KMS-11 (cell line): ENCODE results near the gene PABPC1L.
"Not testable (repeated sequence)": the region's sequence is repeated elsewhere in the genome, so short reads cannot be mapped to it uniquely, and the experiment has no call there.

Experiments used
- H2AFZ ChIP-seq: fragments of 200-600 bp; sonication (generic); 2 replicates; pipeline ENCODE4 v1.6.1; 2016; ENCODE audit warnings: antibody characterized with exemption, mixed run types, low read depth
- H3K27ac ChIP-seq: fragments of 200-600 bp; sonication (generic); 2 replicates; pipeline ENCODE4 v1.6.1; 2016; ENCODE audit warnings: mild to moderate bottlenecking, mixed run types
- H3K27me3 ChIP-seq: fragments of 200-600 bp; sonication (generic); 2 replicates; pipeline ENCODE4 v1.6.1; 2017; ENCODE audit warnings: mild to moderate bottlenecking, low read depth, mixed run types, moderate library complexity; ENCODE audit not compliant: insufficient read depth
- H3K36me3 ChIP-seq: fragments of 200-600 bp; sonication (generic); 2 replicates; pipeline ENCODE4 v1.6.1; 2017; ENCODE audit warnings: mild to moderate bottlenecking, mixed run types; ENCODE audit not compliant: insufficient read depth
- H3K4me1 ChIP-seq: fragments of 200-600 bp; sonication (generic); 2 replicates; pipeline ENCODE4 v1.6.1; 2016; ENCODE audit warnings: mild to moderate bottlenecking, low read depth, mixed run types; ENCODE audit not compliant: poor library complexity, severe bottlenecking
- H3K4me2 ChIP-seq: fragments of 200-600 bp; sonication (generic); 2 replicates; pipeline ENCODE4 v1.7.0; 2016; ENCODE audit warnings: mild to moderate bottlenecking, mixed run types
- H3K4me3 ChIP-seq: fragments of 200-600 bp; sonication (generic); IDR thresholded peaks from 2 replicates; pipeline ENCODE4 v1.6.1; 2017; ENCODE audit warnings: low read depth, low read length, mixed read lengths; ENCODE audit not compliant: insufficient read depth
- H3K79me2 ChIP-seq: fragments of 200-600 bp; sonication (generic); 2 replicates; pipeline ENCODE4 v1.6.1; 2016; ENCODE audit warnings: low read depth, mixed run types; ENCODE audit not compliant: insufficient read depth
- H3K9ac ChIP-seq: fragments of 200-600 bp; sonication (generic); 2 replicates; pipeline ENCODE4 v1.6.1; 2016; ENCODE audit warnings: mild to moderate bottlenecking, mixed run types
- H4K20me1 ChIP-seq: fragments of 200-600 bp; sonication (generic); 2 replicates; pipeline ENCODE4 v1.6.1; 2016; ENCODE audit warnings: mild to moderate bottlenecking, mixed run types; ENCODE audit not compliant: insufficient read depth
- TF ChIP-seq, protein P1 (sequence below): fragments of 200-600 bp; sonication (generic); conservative IDR thresholded peaks from 2 replicates; pipeline ENCODE4 v1.6.1; 2017; ENCODE audit warnings: low read depth, mild to moderate bottlenecking, antibody characterized with exemption, low read length, moderate library complexity, mixed read lengths

PABPC1L gene

DNA sequence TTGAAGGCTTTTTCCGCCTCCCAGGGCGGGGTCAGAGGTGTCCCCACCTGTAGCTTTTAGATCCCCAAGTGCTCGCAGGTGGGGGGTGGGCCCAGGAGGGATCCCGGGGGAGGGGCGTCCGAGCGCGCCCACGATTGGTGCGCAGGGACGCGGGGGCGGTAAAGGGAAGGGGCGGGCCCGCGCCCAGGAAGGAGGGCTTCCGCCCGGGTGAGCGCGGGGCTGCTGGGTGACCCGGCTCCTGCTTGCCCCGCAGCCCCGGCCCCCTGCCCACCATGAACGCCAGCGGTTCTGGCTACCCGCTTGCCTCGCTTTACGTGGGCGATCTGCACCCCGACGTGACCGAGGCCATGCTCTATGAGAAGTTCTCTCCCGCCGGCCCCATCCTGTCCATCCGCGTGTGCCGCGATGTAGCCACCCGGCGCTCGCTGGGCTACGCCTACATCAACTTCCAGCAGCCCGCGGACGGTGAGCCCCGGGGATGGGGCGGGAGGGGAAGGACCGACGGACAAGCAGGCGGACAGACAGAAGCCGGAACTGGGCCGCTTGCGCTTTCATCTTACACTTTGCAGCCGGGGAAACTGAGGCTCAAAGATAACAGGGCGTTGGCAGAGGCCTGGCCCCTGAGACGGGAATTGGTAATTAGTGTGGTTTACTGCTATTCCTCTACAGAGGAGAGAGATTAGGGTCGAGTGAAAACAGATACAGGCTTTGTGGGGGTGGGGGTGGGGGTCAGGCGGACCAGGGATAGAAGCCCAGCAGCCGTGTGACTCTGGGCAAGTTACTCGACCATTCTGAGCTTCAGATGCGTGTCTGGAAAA lies at the start of gene PABPC1L:
TSS of gene PABPC1L (plus strand) at position 189 of the 818 bp plus-strand sequence. CDS start at position 273, 84 bp downstream.
- no peak within 1 kb of the TSS for H3K27ac ChIP-seq
- no peak within 1 kb of the TSS for H3K4me3 ChIP-seq
- TF ChIP-seq, protein P1, sequence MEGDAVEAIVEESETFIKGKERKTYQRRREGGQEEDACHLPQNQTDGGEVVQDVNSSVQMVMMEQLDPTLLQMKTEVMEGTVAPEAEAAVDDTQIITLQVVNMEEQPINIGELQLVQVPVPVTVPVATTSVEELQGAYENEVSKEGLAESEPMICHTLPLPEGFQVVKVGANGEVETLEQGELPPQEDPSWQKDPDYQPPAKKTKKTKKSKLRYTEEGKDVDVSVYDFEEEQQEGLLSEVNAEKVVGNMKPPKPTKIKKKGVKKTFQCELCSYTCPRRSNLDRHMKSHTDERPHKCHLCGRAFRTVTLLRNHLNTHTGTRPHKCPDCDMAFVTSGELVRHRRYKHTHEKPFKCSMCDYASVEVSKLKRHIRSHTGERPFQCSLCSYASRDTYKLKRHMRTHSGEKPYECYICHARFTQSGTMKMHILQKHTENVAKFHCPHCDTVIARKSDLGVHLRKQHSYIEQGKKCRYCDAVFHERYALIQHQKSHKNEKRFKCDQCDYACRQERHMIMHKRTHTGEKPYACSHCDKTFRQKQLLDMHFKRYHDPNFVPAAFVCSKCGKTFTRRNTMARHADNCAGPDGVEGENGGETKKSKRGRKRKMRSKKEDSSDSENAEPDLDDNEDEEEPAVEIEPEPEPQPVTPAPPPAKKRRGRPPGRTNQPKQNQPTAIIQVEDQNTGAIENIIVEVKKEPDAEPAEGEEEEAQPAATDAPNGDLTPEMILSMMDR = no peak
- no peaks in the 10 kb centered on the region; the same call in 1 of the 2 replicates for H3K36me3 ChIP-seq
- no peaks in the 10 kb centered on the region for H3K79me2 ChIP-seq
- H3K4me1 ChIP-seq = peaks cover 18% of the 10 kb centered on the region
- H2AFZ ChIP-seq = peak within 1 kb of the TSS; percentile 90
- H4K20me1 ChIP-seq = no peaks in the 10 kb centered on the region
- H3K4me2 ChIP-seq = peak within 1 kb of the TSS; percentile 96
- peak within 1 kb of the TSS; percentile 54; the same call in 1 of the 2 replicates for H3K9ac ChIP-seq
- no peaks in the 10 kb centered on the region for H3K27me3 ChIP-seq

DNA sequence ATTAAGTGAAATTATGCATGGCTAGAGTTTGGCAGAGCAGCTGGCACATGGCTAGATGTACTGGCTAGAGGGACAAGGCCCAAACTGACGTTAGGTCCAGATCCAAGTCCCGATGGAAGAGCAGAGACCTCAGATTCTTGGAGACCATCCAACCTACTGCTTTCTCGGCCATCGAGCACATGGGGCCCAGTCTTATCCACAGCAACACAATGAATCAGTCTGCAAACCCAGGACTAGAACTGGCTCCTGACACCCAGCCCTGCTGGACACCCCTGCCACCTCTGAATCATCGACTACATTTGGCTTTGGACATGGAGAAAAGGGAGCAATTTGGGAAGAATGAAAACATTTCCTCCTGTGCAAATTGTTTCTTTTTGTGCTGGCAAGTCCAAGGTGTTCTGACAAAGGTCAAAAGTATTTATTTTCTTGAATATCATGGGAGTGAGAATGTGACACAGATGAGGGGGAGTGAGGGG lies 48.3 kb upstream of the PABPC1L start:
- H3K9ac ChIP-seq = no peak overlapping the region
- H3K4me1 ChIP-seq = no peaks in the 10 kb centered on the region
- no peaks in the 10 kb centered on the region for H3K27me3 ChIP-seq
- no peak overlapping the region for H3K4me2 ChIP-seq
- no peak overlapping the region for H2AFZ ChIP-seq
- no peaks in the 10 kb centered on the region for H3K36me3 ChIP-seq
- no peaks in the 10 kb centered on the region for H3K79me2 ChIP-seq
- H3K4me3 ChIP-seq = no peak overlapping the region
- no peaks in the 10 kb centered on the region for H4K20me1 ChIP-seq
- no peak overlapping the region for H3K27ac ChIP-seq
- TF ChIP-seq, protein P1 = no peak

DNA sequence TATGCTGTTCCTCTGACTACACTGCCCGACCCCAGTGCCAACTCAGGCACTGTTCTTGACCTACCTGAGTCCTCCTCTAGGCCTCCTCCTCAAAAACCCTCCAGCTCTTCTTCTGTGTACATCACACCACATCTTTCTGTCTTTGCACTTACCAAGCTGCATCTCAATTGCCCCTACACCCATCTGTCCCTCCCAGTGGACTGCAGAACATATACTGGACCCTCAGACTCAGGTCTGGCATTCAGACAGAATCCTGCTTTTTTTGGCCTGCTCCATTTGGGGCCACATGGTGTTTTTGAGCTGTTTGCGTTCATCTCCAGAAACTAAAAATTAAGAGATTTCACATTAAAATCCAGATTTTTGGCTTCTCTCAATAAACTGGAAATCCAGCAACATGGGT lies 47.6 kb upstream of the PABPC1L start:
- Histone ChIP-seq H3K4me1 (no peaks in the 10 kb centered on the region), H2AFZ (no peak overlapping the region), H3K36me3 (no peaks in the 10 kb centered on the region), H4K20me1 (no peaks in the 10 kb centered on the region), H3K9ac (no peak overlapping the region), H3K27ac (no peak overlapping the region), H3K4me3 (no peak overlapping the region), H3K79me2 (no peaks in the 10 kb centered on the region), H3K4me2 (no peak overlapping the region), H3K27me3 (no peaks in the 10 kb centered on the region)
- TF ChIP-seq, protein P1 = no peak

DNA sequence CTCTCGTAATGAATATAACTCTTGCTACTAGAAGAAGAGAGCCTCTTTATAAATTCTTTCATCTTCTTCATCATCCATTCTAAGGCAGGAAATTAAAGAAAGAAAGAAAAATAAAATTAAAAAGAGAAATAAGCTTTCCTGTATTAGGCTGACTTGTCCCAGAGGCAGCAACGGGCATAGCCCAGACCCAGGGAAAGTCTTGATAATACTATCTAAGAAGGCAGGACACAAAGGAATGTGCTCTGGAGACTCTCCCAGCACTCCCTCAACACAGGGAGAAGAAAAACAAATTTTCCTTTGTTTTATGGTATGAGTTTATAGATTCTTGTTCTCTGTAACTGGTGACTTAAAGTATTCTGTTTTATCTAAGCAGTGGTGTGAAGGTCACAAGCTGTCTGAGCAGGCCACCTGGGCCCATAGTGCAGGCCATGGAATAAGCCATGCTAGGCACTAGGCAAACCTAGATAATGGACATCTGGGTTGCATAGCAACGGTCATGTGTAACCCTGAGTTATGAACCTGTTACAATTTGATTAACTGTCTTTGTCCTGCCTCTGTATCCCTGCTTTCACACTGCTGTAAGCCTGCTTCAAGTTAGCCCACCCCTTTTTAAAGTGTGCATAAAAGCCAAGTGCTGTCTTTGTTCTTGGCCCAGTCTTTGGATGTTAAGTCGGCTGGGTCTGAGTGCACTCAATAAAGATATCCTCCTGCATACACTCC lies 46.3 kb upstream of the PABPC1L start:
- H3K79me2 ChIP-seq = not testable (repeated sequence)

DNA sequence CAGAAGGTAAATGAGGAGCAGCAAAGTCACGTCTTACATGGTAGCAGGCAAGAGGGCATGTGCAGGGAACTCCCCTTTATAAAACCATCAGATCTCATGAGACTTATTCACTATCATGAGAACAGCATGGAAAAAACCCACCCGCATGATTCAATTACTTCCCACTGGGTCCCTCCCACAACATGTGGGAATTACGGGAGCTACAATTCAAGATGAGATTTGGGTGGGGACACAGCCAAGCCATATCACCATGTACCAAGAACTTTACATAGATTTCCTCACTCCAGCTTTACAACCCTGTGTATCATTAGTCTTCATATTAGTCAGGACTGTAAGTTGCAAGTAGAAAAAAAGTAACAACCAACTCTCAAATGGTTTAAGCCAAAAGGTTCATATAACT lies 45.4 kb upstream of the PABPC1L start:
- not testable (repeated sequence) for H3K4me2 ChIP-seq, H3K9ac ChIP-seq, H3K27me3 ChIP-seq, H3K79me2 ChIP-seq, H3K4me1 ChIP-seq, H3K27ac ChIP-seq, H2AFZ ChIP-seq, H3K36me3 ChIP-seq, H3K4me3 ChIP-seq, H4K20me1 ChIP-seq

More for the DNA sequence above, 46.3 kb upstream of the PABPC1L start:
- not testable (repeated sequence) for H3K9ac ChIP-seq, H3K27ac ChIP-seq, H4K20me1 ChIP-seq, H3K4me2 ChIP-seq, H3K27me3 ChIP-seq, H3K4me3 ChIP-seq, H3K36me3 ChIP-seq, H3K4me1 ChIP-seq, H2AFZ ChIP-seq
